ENCODE measurements around the gene ENC1. TPM values are rescaled to one million over a fixed set of nuclear protein-coding genes. Genes with fewer than 3 reads are reported as not detected.

Gene ENC1
- total RNA-seq, 1 experiment from 2014 or later, result 38.8 TPM

GRCh38 chr5:74655716-74656115, 15.2 kb upstream of the ENC1 start:
- Histone ChIP-seq H3K27ac (no peak overlapping the region), H3K36me3 (ENCODE audit: low read depth) (no peaks in the 10 kb centered on the region), H3K9me2 (ENCODE audit: insufficient read depth) (no peaks in the 10 kb centered on the region), H3K9me3 (ENCODE audit: insufficient read depth, low read depth) (no peaks in the 10 kb centered on the region), H4K20me1 (ENCODE audit: insufficient read depth) (no peaks in the 10 kb centered on the region), H3K4me2 (no peak overlapping the region), H3K27me3 (ENCODE audit: insufficient read depth, low read depth) (no peaks in the 10 kb centered on the region), H3K4me3 (no peak overlapping the region), H3K79me2 (ENCODE audit: low read depth) (no peaks in the 10 kb centered on the region), H2AFZ (no peak overlapping the region), H3K4me1 (replicated peaks; ENCODE audit: insufficient read depth) (no peaks in the 10 kb centered on the region), H3F3A (ENCODE audit: insufficient read depth, low read depth) (no peaks in the 10 kb centered on the region)
- intact Hi-C loops (cut with micrococcal nuclease; ENCODE audit: unreplicated experiment), result no loop called here
- TF ChIP-seq CTCF (conservative IDR thresholded peaks at IDR 0.05) (no peak), EZH2 (IDR thresholded peaks at IDR 0.05; ENCODE audit: low read depth) (no peak)
- no peak for DNase-seq
- ChIA-PET POLR2A (ENCODE audit: unreplicated experiment) (no interaction called here), CTCF (no interaction called here)
- BruUV-seq (replicated peaks), result no TSS peak

- no peak overlapping the region for H2AFZ ChIP-seq
- CTCF ChIA-PET, result interaction anchor here (0.7 kb wide), 1 partner anchor 11 kb away, joined by 11 read pairs; no protein-coding TSS in a partner anchor
- H3K36me3 ChIP-seq (ENCODE audit: low read depth), result no peaks in the 10 kb centered on the region
- no peaks in the 10 kb centered on the region for H3K27me3 ChIP-seq (ENCODE audit: insufficient read depth, low read depth)
- POLR2A ChIA-PET (ENCODE audit: unreplicated experiment), result no interaction called here
- no peaks in the 10 kb centered on the region for H4K20me1 ChIP-seq (ENCODE audit: insufficient read depth)
- no peaks in the 10 kb centered on the region for H3K9me3 ChIP-seq (ENCODE audit: insufficient read depth, low read depth)
- H3F3A ChIP-seq (ENCODE audit: insufficient read depth, low read depth), result no peaks in the 10 kb centered on the region
- no peak overlapping the region for H3K4me2 ChIP-seq
- DNase-seq, result no peak
- no peaks in the 10 kb centered on the region for H3K79me2 ChIP-seq (ENCODE audit: low read depth)
- H3K9me2 ChIP-seq (ENCODE audit: insufficient read depth), result no peaks in the 10 kb centered on the region
- BruUV-seq (replicated peaks), result no TSS peak
- no peaks in the 10 kb centered on the region for H3K4me1 ChIP-seq (replicated peaks; ENCODE audit: insufficient read depth)
- no peak overlapping the region for H3K27ac ChIP-seq
- intact Hi-C loops (cut with micrococcal nuclease; ENCODE audit: unreplicated experiment), result no loop called here
- TF ChIP-seq EZH2 (IDR thresholded peaks at IDR 0.05; ENCODE audit: low read depth) (no peak), CTCF (conservative IDR thresholded peaks at IDR 0.05) (no peak)
- H3K4me3 ChIP-seq, result no peak overlapping the region
Measured at GRCh38 chr5:74655206-74655605, 14.7 kb upstream of the ENC1 start.

GRCh38 chr5:74653991-74654390, 13.5 kb upstream of the ENC1 start:
- no TSS peak for BruUV-seq (replicated peaks)
- Histone ChIP-seq H3K4me1 (replicated peaks; ENCODE audit: insufficient read depth) (peaks cover 5% of the 10 kb centered on the region), H3K4me2 (no peak overlapping the region), H3K9me3 (ENCODE audit: insufficient read depth, low read depth) (no peaks in the 10 kb centered on the region), H3K36me3 (ENCODE audit: low read depth) (no peaks in the 10 kb centered on the region), H3K27me3 (ENCODE audit: insufficient read depth, low read depth) (no peaks in the 10 kb centered on the region), H3K9me2 (ENCODE audit: insufficient read depth) (no peaks in the 10 kb centered on the region), H2AFZ (no peak overlapping the region), H3K79me2 (ENCODE audit: low read depth) (no peaks in the 10 kb centered on the region), H4K20me1 (ENCODE audit: insufficient read depth) (no peaks in the 10 kb centered on the region), H3K27ac (no peak overlapping the region), H3F3A (ENCODE audit: insufficient read depth, low read depth) (no peaks in the 10 kb centered on the region), H3K4me3 (no peak overlapping the region)
- no peak for TF ChIP-seq EZH2 (IDR thresholded peaks at IDR 0.05; ENCODE audit: low read depth)
- no peak for TF ChIP-seq CTCF (conservative IDR thresholded peaks at IDR 0.05)
- intact Hi-C loops (cut with micrococcal nuclease; ENCODE audit: unreplicated experiment), result no loop called here
- no peak for DNase-seq
- POLR2A ChIA-PET (ENCODE audit: unreplicated experiment), result no interaction called here
- CTCF ChIA-PET, result no interaction called here

Data from PC-9 (cell line).